GM19455 (cell line): ENCODE measurements around the gene SPRR2B.
"Not testable (repeated sequence)": the region's sequence is repeated elsewhere in the genome, so short reads cannot be mapped to it uniquely, and the experiment has no call there.

ENCODE experiments used
- ATAC-seq: cut with Tn5 transposase; IDR thresholded peaks from one replicate; pipeline ENCODE4 v1.9.1; 2021; ENCODE audit not compliant: unreplicated experiment

Gene SPRR2B

GRCh38 chr1:153035211-153035610 is 36.2 kb downstream of the SPRR2B start:
- no peak for ATAC-seq

DNA sequence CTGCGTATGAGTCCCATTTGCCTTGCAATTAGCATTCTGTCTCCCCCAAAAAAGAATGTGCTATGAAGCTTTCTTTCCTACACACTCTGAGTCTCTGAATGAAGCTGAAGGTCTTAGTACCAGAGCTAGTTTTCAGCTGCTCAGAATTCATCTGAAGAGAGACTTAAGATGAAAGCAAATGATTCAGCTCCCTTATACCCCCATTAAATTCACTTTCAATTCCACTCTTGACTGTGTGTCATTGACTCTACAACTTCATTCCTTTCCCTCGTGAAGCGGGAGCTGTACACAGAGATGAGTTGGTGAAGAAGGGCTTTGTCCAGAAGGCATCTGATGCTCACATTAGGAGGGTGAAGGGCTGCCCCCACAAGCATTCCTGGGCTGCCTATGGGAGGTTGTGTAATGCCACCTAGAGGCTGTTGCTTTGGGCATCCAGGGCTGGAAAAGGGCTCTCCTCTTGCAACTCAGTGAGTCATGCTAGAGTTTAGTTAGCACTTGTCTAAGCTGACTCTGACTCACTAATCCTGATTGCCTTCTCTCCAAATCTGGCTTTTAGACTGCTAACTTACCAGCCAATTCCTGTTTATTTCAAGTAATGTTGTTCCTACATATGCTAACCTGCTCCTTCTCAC is 38.6 kb downstream of the SPRR2B start:
- ATAC-seq: no peak

DNA sequence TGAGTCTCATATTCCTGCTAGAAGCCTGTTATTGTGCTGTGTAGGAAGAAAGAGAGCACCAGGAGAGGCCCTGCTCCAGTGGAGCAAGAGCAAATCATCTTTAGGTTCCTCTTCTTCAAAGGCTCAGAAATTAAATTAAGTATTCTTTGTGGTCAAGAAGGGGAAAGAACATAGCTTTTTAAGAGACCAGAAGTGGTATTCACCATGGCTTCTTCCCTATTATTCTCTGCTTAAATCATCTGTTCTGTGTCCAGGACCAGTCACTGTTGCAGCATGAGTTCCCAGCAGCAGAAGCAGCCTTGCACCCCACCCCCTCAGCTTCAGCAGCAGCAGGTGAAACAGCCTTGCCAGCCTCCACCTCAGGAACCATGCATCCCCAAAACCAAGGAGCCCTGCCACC is 39.3 kb downstream of the SPRR2B start:
- ATAC-seq: no peak

DNA sequence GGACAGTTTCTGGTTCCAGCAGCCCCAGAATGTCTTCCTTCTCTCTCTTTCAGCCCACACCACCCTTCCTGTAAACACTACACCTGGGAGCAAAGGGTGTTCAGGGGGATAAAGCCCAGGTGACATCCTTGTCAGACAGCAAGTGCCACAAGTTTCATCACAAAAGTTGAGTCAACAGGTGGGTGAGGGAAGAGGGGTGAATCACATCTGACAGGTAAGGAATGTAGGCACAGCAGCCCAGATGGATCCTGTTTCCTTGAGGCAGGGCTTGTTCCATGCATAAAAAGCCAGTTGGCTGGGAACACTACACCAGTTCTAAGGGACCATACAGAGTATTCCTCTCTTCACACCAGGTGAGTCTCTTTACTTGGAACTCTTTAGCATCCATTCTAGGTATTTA is 40.5 kb downstream of the SPRR2B start, which contains the start of gene SPRR1B:
Gene SPRR1B, plus strand, starts transcription at position 309 of the 400 bp plus-strand sequence. CDS start 1,143 bp downstream, outside the sequence.
- no peak for ATAC-seq

DNA sequence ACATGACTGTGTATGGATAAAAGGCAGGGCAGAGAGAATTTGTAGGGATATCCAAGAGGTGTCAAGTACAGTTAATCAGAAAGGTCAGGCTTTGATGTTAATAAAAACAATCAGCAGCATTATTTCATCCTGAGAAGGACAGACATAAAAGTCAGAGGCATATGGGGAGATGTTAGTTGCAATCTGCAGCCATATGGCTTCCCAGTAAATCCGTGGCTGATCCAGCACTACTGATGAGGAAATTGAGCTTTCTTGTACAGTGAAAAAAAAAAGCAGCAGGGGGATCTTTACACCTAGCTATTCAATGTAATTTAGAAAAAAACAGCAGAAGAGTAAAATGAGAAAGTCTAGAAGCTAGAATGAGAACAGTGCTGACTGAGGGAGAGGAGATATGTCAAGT is 42.6 kb downstream of the SPRR2B start:
- no peak for ATAC-seq

DNA sequence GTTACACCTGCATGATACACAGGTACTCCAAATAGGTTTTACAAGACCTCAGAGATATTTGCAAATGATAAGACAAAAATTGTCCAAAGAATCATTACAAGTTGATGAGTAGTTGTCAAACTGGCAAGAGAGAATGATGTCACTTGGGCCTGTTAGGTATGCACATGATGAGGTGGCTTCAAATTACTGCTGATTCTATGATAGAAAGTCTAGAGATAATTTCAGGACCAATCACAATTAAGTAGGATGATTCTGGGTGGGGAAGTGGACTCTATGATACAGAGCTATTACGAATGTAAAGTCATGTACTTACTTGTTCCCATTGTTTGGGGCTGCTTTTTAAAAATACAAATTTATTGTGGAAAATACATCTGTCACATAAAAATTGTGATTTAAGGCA is 45.6 kb downstream of the SPRR2B start:
- ATAC-seq: no peak

DNA sequence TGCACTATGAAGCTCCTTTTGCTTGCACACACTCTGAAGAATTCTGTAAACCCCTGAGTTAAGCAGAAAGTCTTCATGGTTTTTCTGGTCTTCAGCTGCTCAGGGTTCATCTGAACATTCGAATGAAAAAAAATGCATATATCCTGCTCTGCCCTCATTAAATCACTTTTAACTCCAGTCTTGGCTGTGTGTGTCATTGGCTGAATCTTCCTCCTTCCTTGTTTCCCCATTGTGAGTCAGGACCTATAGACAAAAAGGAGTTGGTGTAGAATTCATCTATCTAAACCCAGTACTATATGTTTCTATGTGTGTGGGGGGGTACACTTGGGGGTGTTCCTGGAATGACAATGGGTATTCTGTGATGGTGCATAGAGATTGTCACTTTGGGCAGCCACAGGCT is 47.0 kb downstream of the SPRR2B start:
- ATAC-seq: no peak

DNA sequence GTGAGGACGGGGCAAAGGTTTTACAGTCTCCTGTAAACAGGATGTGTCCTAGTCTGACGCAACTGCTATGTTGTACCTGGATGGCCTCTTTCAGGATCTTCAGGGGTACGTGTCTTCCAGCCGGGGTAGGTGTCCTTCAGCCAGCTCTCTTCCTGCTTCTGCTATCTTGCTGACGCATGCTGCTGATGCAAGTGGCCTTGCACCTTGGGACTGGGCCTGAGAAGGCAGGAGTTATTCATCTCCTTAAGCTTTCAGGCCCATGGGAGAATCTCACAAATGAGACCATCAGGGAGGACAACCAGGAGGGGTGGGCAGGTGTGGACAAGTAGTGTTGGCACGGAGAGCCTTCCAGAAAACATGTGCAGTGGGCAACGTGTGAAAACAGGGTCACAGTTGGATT is 48.3 kb downstream of the SPRR2B start:
- ATAC-seq: no peak

DNA sequence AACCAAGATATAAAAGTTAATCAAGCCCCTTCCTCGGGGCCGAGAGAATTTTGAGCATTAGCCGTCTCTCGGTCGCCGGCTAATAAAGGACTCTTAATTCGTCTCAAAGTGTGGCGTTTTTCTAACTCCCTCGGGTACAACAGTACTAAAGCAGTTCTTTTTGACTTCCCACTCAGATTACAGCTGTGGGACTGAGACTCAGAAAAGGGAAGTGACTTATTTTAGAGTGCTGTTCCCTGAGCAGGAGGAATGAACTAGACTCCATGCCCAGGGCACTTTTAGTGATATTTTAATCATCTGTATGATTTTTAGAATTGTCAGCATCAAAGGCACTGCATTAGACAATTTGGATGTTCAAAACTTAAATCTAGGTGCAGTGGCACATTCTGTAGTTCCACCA is 49.1 kb downstream of the SPRR2B start:
- ATAC-seq: not testable (repeated sequence)

GRCh38 chr1:153021829-153022228 is 49.6 kb downstream of the SPRR2B start:
- not testable (repeated sequence) for ATAC-seq
